Peyer's patch (tissue), 4 donors: ENCODE data around the gene STUB1.

Source experiments
- POLR2A ChIP-seq, 2 donors: fragments of 450-650 bp; IDR thresholded peaks; one replicate each; pipeline ENCODE4 v1.5.1; 2017; ENCODE audit warnings: antibody characterized with exemption in 2 of 2, mild to moderate bottlenecking in 2 of 2, moderate library complexity in 2 of 2
- TF ChIP-seq, protein P1 (sequence below), 6 experiments: fragments of 450-650 bp in 4 of 6; fragments of 200-600 bp in 2 of 6; sonication (generic) in 1 of 6; IDR thresholded peaks; one replicate each; pipeline ENCODE4 v1.5.1; 2017 to 2019; ENCODE audit warnings: antibody characterized with exemption in 6 of 6, mild to moderate bottlenecking in 3 of 6, moderate library complexity in 1 of 6

DNA sequence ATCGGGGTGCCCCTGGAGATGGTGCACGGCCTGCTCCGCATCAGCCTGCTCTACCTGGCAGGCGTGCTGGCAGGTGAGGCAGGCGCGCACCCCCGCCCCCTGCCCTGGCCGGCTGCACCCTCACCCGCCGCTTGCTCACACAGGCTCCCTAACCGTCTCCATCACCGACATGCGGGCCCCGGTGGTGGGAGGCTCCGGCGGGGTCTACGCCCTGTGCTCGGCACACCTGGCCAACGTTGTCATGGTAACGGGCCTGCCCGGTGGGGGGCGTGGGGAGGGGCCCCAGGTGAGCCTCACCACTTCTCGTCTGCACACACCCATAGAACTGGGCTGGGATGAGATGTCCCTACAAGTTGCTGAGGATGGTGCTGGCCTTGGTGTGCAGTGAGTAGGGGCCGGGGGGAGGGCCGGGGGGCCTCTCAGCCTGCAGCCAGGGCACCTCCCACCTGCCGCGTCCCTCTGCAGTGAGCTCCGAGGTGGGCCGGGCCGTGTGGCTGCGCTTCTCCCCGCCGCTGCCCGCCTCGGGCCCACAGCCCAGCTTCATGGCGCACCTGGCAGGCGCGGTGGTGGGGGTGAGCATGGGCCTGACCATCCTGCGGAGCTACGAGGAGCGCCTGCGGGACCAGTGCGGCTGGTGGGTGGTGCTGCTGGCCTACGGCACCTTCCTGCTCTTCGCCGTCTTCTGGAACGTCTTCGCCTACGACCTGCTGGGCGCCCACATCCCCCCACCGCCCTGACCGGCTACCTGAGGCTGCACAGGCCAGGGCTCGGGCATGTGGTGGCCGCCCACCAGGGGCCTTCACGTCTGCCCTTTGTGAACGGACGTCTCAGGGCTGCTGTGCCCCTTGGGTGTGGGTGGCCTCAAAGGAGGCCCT is 2.7 kb upstream of the STUB1 start:
- TF ChIP-seq, protein P1, sequence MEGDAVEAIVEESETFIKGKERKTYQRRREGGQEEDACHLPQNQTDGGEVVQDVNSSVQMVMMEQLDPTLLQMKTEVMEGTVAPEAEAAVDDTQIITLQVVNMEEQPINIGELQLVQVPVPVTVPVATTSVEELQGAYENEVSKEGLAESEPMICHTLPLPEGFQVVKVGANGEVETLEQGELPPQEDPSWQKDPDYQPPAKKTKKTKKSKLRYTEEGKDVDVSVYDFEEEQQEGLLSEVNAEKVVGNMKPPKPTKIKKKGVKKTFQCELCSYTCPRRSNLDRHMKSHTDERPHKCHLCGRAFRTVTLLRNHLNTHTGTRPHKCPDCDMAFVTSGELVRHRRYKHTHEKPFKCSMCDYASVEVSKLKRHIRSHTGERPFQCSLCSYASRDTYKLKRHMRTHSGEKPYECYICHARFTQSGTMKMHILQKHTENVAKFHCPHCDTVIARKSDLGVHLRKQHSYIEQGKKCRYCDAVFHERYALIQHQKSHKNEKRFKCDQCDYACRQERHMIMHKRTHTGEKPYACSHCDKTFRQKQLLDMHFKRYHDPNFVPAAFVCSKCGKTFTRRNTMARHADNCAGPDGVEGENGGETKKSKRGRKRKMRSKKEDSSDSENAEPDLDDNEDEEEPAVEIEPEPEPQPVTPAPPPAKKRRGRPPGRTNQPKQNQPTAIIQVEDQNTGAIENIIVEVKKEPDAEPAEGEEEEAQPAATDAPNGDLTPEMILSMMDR (IDR thresholded peaks at IDR 0.05) = no peak
- TF ChIP-seq POLR2A (IDR thresholded peaks at IDR 0.05) = no peak
